ENCODE measurements around the gene LYRM4. TPM values are rescaled to one million over a fixed set of nuclear protein-coding genes. Genes with fewer than 3 reads are reported as not detected.

Gene LYRM4
- total and polyA plus RNA-seq, 4 donors, result 18.3 to 43.8 (median 39.3) TPM

- DNase-seq (ENCODE audit: low read depth in 4 of 6, low spot score in 6 of 6), result no peak
- Histone ChIP-seq H3K27ac (ENCODE audit: low read depth, low read length) (no peak overlapping the region), H3K36me3 (ENCODE audit: control insufficient read depth, insufficient read depth, low read length) (no peaks in the 10 kb centered on the region), H3K27me3 (ENCODE audit: control insufficient read depth, insufficient read depth, low read length) (no peaks in the 10 kb centered on the region), H3K4me3 (ENCODE audit: low read depth, low read length) (no peak overlapping the region), H3K9me3 (ENCODE audit: control insufficient read depth, insufficient read depth, low read length) (no peaks in the 10 kb centered on the region), H3K4me1 (ENCODE audit: control insufficient read depth, insufficient read depth, low read length) (peaks cover 3% of the 10 kb centered on the region)
- 62% methylated on average over 9 of the region's 13 CpGs for WGBS (ENCODE audit: insufficient coverage)
Observed at GRCh38 chr6:5138995-5139827, 121.5 kb downstream of the LYRM4 start.

GRCh38 chr6:5136851-5137250 lies 123.9 kb downstream of the LYRM4 start:
- H3K9me3 ChIP-seq (ENCODE audit: control insufficient read depth, insufficient read depth, low read length), result no peaks in the 10 kb centered on the region
- H3K36me3 ChIP-seq (ENCODE audit: control insufficient read depth, insufficient read depth, low read length), result no peaks in the 10 kb centered on the region
- H3K4me1 ChIP-seq (ENCODE audit: control insufficient read depth, insufficient read depth, low read length), result peaks cover 8% of the 10 kb centered on the region
- peak in 1 of 6 donors; percentile 73 for DNase-seq (ENCODE audit: low read depth in 4 of 6, low spot score in 6 of 6)
- no peak overlapping the region for H3K27ac ChIP-seq (ENCODE audit: low read depth, low read length)
- WGBS (ENCODE audit: insufficient coverage), result 93% methylated on average over 7 of the region's 8 CpGs
- H3K27me3 ChIP-seq (ENCODE audit: control insufficient read depth, insufficient read depth, low read length), result no peaks in the 10 kb centered on the region
- no peak overlapping the region for H3K4me3 ChIP-seq (ENCODE audit: low read depth, low read length)

DNA sequence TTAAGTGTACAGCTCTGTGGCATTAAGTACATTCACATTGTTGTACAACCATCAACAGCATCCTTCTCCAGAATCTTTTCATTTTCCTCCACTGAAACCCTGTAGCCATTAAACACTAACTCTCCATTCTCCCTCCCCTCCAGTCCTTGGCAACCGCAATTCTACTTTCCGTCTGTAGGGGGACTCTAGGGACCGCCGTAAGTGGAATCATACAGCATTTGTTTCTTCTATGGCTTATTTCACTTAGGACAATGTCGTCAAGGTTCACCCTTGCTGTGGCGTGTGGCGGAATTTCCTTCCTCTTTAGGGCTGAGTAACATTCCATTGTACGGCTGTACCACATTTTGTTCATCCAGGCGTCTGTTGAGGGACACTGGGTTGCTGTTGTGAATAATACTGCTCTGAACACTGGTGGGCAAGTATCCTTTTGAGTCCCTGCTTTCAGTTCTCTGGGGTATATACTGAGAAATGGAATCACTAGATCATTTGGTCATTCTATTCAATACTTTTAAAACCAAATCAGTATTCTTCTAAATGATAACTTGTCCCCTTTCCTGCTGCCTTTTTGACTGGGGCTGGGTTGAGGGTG lies 124.9 kb downstream of the LYRM4 start:
- Histone ChIP-seq H3K27me3 (ENCODE audit: control insufficient read depth, insufficient read depth, low read length) (no peaks in the 10 kb centered on the region), H3K27ac (ENCODE audit: low read depth, low read length) (no peak overlapping the region), H3K36me3 (ENCODE audit: control insufficient read depth, insufficient read depth, low read length) (no peaks in the 10 kb centered on the region), H3K9me3 (ENCODE audit: control insufficient read depth, insufficient read depth, low read length) (no peaks in the 10 kb centered on the region), H3K4me3 (ENCODE audit: low read depth, low read length) (no peak overlapping the region), H3K4me1 (ENCODE audit: control insufficient read depth, insufficient read depth, low read length) (peaks cover 8% of the 10 kb centered on the region)
- DNase-seq (ENCODE audit: low read depth in 4 of 6, low spot score in 6 of 6), result no peak
- WGBS (ENCODE audit: insufficient coverage), result 46% methylated on average over 4 of the region's 9 CpGs

DNA sequence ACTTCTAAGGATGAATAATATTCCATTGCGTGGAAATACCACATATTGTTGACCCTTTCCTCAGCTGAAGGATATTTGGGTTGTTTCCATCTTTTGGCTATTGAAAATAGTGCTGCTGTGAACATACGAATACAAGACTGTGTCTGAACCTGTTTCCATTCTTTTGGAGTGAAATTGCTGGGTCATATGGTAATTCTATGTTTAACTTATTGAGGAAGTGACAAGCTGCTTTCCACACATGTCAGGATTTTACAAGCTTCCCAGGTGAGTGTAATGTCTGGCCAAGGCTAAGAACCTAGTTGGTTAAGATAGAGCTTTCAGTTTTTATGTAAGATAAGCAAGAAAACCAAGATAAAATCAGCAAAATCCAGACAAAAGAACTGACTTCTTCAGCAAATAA lies 126.8 kb downstream of the LYRM4 start:
- Histone ChIP-seq H3K4me3 (ENCODE audit: low read depth, low read length) (no peak overlapping the region), H3K4me1 (ENCODE audit: control insufficient read depth, insufficient read depth, low read length) (peaks cover 16% of the 10 kb centered on the region), H3K27ac (ENCODE audit: low read depth, low read length) (no peak overlapping the region), H3K36me3 (ENCODE audit: control insufficient read depth, insufficient read depth, low read length) (peaks cover 1% of the 10 kb centered on the region), H3K27me3 (ENCODE audit: control insufficient read depth, insufficient read depth, low read length) (no peaks in the 10 kb centered on the region), H3K9me3 (ENCODE audit: control insufficient read depth, insufficient read depth, low read length) (no peaks in the 10 kb centered on the region)
- 100% methylated on average over 1 of the region's 2 CpGs for WGBS (ENCODE audit: insufficient coverage)
- DNase-seq (ENCODE audit: low read depth in 4 of 6, low spot score in 6 of 6), result no peak

DNA sequence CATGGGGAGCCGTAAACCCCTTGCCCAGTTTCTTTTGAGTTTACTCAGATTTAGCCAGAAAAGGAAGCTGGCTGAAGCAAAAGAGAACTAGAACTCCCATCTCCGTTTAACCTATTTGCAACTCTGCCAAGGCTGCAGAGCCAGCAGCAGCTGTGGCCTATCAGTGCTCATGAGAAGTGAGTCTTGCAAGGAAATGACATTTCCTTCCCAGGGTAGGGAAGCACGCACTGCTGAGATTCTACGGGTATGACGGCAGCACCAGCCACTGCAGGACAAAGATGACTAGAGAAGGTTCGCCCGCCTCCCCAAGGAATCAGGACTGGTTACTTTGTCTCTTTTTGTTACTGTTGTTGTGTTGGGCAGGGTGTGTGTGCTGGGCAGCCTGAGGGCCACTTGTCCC lies 128.0 kb downstream of the LYRM4 start:
- peaks cover 16% of the 10 kb centered on the region for H3K4me1 ChIP-seq (ENCODE audit: control insufficient read depth, insufficient read depth, low read length)
- H3K9me3 ChIP-seq (ENCODE audit: control insufficient read depth, insufficient read depth, low read length), result no peaks in the 10 kb centered on the region
- no peaks in the 10 kb centered on the region for H3K27me3 ChIP-seq (ENCODE audit: control insufficient read depth, insufficient read depth, low read length)
- DNase-seq (ENCODE audit: low read depth in 4 of 6, low spot score in 6 of 6), result peak in 3 of 6 donors; percentile 46 to 82 (median 68)
- 45% methylated on average over 2 of the region's 7 CpGs for WGBS (ENCODE audit: insufficient coverage)
- H3K36me3 ChIP-seq (ENCODE audit: control insufficient read depth, insufficient read depth, low read length), result peaks cover 4% of the 10 kb centered on the region
- H3K27ac ChIP-seq (ENCODE audit: low read depth, low read length), result peak overlapping the region; percentile 75
- peak overlapping the region; percentile 7 for H3K4me3 ChIP-seq (ENCODE audit: low read depth, low read length)

DNA sequence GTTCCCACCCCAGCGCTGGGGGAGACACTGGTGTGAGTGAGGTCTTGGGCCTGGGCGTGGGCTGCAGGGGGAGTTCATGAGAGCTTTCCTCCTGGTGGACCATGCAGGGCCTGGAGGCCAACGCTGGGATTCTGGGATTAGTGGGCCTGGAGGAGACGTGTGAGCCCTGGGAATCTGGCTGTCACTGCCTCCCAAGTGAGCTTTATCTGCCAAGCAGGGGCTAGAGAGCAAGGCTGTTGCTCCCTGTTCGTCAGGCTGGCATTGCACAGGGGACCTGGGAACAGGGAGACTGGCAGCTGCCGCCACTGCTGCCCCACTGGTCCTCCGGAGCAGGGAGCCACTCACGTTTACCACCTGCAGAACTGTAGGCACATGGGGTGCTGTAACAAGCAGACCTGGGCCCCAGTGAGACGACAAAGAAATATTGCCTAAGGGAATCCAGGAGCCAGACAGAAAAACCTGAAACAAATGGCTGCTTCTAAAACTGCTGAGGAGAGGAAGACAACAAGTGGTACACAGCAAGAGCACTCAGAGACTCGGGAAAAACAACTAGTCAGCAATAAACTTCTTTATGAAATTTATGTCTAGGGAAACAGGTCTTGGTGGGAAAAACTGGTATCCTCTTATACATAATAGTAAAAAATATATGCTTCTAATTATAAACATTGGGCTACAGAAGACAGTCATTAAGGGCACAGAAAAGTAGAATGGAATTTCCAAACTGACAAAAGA lies 130.4 kb downstream of the LYRM4 start:
- WGBS (ENCODE audit: insufficient coverage), result 79% methylated on average over 8 of the region's 10 CpGs
- H3K4me1 ChIP-seq (ENCODE audit: control insufficient read depth, insufficient read depth, low read length), result peaks cover 16% of the 10 kb centered on the region
- no peaks in the 10 kb centered on the region for H3K9me3 ChIP-seq (ENCODE audit: control insufficient read depth, insufficient read depth, low read length)
- no peak for DNase-seq (ENCODE audit: low read depth in 4 of 6, low spot score in 6 of 6)
- no peak overlapping the region for H3K27ac ChIP-seq (ENCODE audit: low read depth, low read length)
- no peaks in the 10 kb centered on the region for H3K27me3 ChIP-seq (ENCODE audit: control insufficient read depth, insufficient read depth, low read length)
- no peak overlapping the region for H3K4me3 ChIP-seq (ENCODE audit: low read depth, low read length)
- peaks cover 4% of the 10 kb centered on the region for H3K36me3 ChIP-seq (ENCODE audit: control insufficient read depth, insufficient read depth, low read length)

- Histone ChIP-seq H3K4me3 (ENCODE audit: low read depth, low read length) (no peak overlapping the region), H3K9me3 (ENCODE audit: control insufficient read depth, insufficient read depth, low read length) (no peaks in the 10 kb centered on the region), H3K27me3 (ENCODE audit: control insufficient read depth, insufficient read depth, low read length) (no peaks in the 10 kb centered on the region), H3K27ac (ENCODE audit: low read depth, low read length) (no peak overlapping the region), H3K36me3 (ENCODE audit: control insufficient read depth, insufficient read depth, low read length) (peaks cover 8% of the 10 kb centered on the region), H3K4me1 (ENCODE audit: control insufficient read depth, insufficient read depth, low read length) (peaks cover 16% of the 10 kb centered on the region)
- 100% methylated on average over 1 of the region's 4 CpGs for WGBS (ENCODE audit: insufficient coverage)
- DNase-seq (ENCODE audit: low read depth in 4 of 6, low spot score in 6 of 6), result no peak
Observed at GRCh38 chr6:5128351-5128750, 132.4 kb downstream of the LYRM4 start.

DNA sequence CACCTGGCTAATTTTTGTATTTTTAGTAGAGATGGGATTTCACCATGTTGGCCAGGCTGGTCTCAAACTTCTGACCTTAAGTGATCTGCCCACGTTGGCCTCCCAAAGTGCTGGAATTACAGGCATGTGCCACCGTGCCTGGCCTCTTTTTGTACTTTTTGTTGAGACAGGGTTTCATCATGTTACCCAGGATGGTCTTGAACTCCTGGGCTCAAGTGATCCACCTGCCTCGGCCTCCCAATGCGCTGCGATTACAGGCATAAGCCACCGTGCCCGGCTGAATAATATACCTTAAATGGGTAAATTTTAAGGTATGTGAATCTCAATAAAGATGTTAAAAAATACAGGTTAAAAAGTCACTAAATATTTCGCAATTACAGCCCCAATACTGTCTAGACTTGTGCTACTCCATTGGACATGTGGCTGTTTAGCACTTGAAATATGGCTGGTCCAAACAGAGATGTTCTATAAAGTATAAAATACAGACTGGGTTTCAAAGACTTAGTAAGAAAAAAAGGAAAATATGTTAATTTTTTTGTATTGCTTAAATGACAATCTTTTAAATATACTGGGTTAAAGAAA lies 133.6 kb downstream of the LYRM4 start:
- 86% methylated on average over 2 of the region's 8 CpGs for WGBS (ENCODE audit: insufficient coverage)
- peaks cover 8% of the 10 kb centered on the region for H3K4me1 ChIP-seq (ENCODE audit: control insufficient read depth, insufficient read depth, low read length)

DNA sequence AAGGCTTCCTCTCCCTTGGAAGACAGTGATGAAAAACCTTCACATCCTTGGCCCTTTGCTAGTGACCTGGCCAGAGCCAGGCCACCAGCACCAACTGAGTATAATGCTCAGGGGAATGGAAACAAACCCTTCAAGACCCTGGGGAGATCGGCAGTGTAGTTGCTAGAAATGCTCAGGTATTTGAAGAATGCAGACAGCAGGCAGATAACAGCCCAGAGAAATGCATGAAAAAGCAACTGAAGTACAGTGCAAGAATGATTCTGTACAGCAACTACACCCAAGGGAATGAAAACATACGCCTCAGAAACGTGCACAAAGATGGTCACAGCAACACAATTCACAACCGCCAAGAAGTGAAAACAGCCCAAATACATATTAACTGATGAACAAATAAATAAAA lies 134.5 kb downstream of the LYRM4 start:
- Histone ChIP-seq H3K9me3 (ENCODE audit: control insufficient read depth, insufficient read depth, low read length) (no peaks in the 10 kb centered on the region), H3K36me3 (ENCODE audit: control insufficient read depth, insufficient read depth, low read length) (peaks cover 8% of the 10 kb centered on the region), H3K4me1 (ENCODE audit: control insufficient read depth, insufficient read depth, low read length) (peaks cover 8% of the 10 kb centered on the region), H3K4me3 (ENCODE audit: low read depth, low read length) (no peak overlapping the region), H3K27ac (ENCODE audit: low read depth, low read length) (no peak overlapping the region), H3K27me3 (ENCODE audit: control insufficient read depth, insufficient read depth, low read length) (no peaks in the 10 kb centered on the region)
- WGBS (ENCODE audit: insufficient coverage), result 67% methylated on average over 1 of the region's 4 CpGs
- no peak for DNase-seq (ENCODE audit: low read depth in 4 of 6, low spot score in 6 of 6)

More for the DNA sequence above, 133.6 kb downstream of the LYRM4 start:
- Histone ChIP-seq H3K27me3 (ENCODE audit: control insufficient read depth, insufficient read depth, low read length) (no peaks in the 10 kb centered on the region), H3K9me3 (ENCODE audit: control insufficient read depth, insufficient read depth, low read length) (no peaks in the 10 kb centered on the region), H3K27ac (ENCODE audit: low read depth, low read length) (no peak overlapping the region), H3K4me3 (ENCODE audit: low read depth, low read length) (no peak overlapping the region), H3K36me3 (ENCODE audit: control insufficient read depth, insufficient read depth, low read length) (peaks cover 8% of the 10 kb centered on the region)
- DNase-seq (ENCODE audit: low read depth in 4 of 6, low spot score in 6 of 6), result no peak
